DOHH2 (cell line): ENCODE results near the gene AGTRAP.

Experiments used
- H3F3A ChIP-seq: fragments of 200-600 bp; sonication (generic), shearing (Covaris generic); 2 replicates; pipeline ENCODE4 v1.6.0; 2016; ENCODE audit warnings: antibody characterized with exemption, mild to moderate bottlenecking; ENCODE audit not compliant: control insufficient read depth, insufficient read depth
- H3K27ac ChIP-seq: fragments of 200-600 bp; sonication (generic); 2 replicates; pipeline ENCODE4 v1.5.1; 2014; ENCODE audit warnings: low read depth, mild to moderate bottlenecking, low read length, moderate library complexity
- H3K27me3 ChIP-seq: fragments of 200-600 bp; sonication (generic); 2 replicates; pipeline ENCODE4 v1.6.1; 2014; ENCODE audit warnings: mild to moderate bottlenecking, low read length, mixed read lengths; ENCODE audit not compliant: control insufficient read depth
- H3K36me3 ChIP-seq: fragments of 200-600 bp; sonication (generic); 2 replicates; pipeline ENCODE4 v1.6.1; 2014; ENCODE audit warnings: mild to moderate bottlenecking, low read length, moderate library complexity, mixed read lengths; ENCODE audit not compliant: control insufficient read depth
- H3K4me1 ChIP-seq: fragments of 200-600 bp; sonication (generic); 2 replicates; pipeline ENCODE4 v1.6.1; 2014; ENCODE audit warnings: mild to moderate bottlenecking, low read length, mixed read lengths; ENCODE audit not compliant: control insufficient read depth
- H3K4me2 ChIP-seq: fragments of 200-600 bp; sonication (generic); 2 replicates; pipeline ENCODE4 v1.6.0; 2014; ENCODE audit warnings: mild to moderate bottlenecking, low read length, moderate library complexity
- H3K4me3 ChIP-seq: fragments of 200-600 bp; sonication (generic); 2 replicates; pipeline ENCODE4 v1.5.1; 2014; ENCODE audit warnings: mild to moderate bottlenecking, low read length, mixed read lengths
- H3K79me2 ChIP-seq: fragments of 200-600 bp; sonication (generic); 2 replicates; pipeline ENCODE4 v1.6.1; 2014; ENCODE audit warnings: mild to moderate bottlenecking, low read length, mixed read lengths; ENCODE audit not compliant: control insufficient read depth
- H3K9me2 ChIP-seq: fragments of 200-600 bp; sonication (generic); replicated peaks from 2 replicates; pipeline ENCODE4 v1.6.1; 2014; ENCODE audit warnings: mild to moderate bottlenecking, low read length, mixed read lengths; ENCODE audit not compliant: control insufficient read depth
- H3K9me3 ChIP-seq: fragments of 200-600 bp; sonication (generic); 2 replicates; pipeline ENCODE4 v1.6.1; 2014; ENCODE audit warnings: antibody characterized with exemption, low read length, mixed read lengths; ENCODE audit not compliant: control insufficient read depth, insufficient read depth
- H4K20me1 ChIP-seq: fragments of 200-600 bp; sonication (generic); 2 replicates; pipeline ENCODE4 v1.6.0; 2014; ENCODE audit warnings: low read depth, mild to moderate bottlenecking, antibody characterized with exemption, low read length, moderate library complexity; ENCODE audit not compliant: control insufficient read depth, insufficient read depth
- CTCF ChIP-seq: fragments of 200-600 bp; sonication (generic); IDR thresholded peaks from one replicate; pipeline ENCODE4 v1.5.1; 2014; ENCODE audit warnings: antibody characterized with exemption, mild to moderate bottlenecking, low read depth, low read length; ENCODE audit not compliant: poor library complexity, severe bottlenecking
- EZH2phosphoT487 ChIP-seq: fragments of 200-600 bp; sonication (generic); IDR thresholded peaks from 2 replicates; pipeline ENCODE4 v1.6.1; 2017; ENCODE audit warnings: borderline replicate concordance, mild to moderate bottlenecking, antibody characterized with exemption, low read length, moderate library complexity, mixed read lengths

AGTRAP gene

GRCh38 chr1:11693917-11694316 lies 42.0 kb upstream of the AGTRAP start:
- Histone ChIP-seq H3F3A (0 out of 2 replicates have a peak, but pooled peaks cover 2% of the 10 kb centered on the region), H3K4me2 (no peak overlapping the region), H3K27me3 (peaks cover 58% of the 10 kb centered on the region), H3K27ac (no peak overlapping the region), H4K20me1 (no peaks in the 10 kb centered on the region), H3K9me3 (no peaks in the 10 kb centered on the region), H3K4me1 (no peaks in the 10 kb centered on the region), H3K36me3 (no peaks in the 10 kb centered on the region), H3K79me2 (no peaks in the 10 kb centered on the region), H3K4me3 (no peak overlapping the region), H3K9me2 (no peaks in the 10 kb centered on the region)
- no peak for TF ChIP-seq EZH2phosphoT487
- TF ChIP-seq CTCF, result no peak

GRCh38 chr1:11695861-11696260 lies 40.1 kb upstream of the AGTRAP start:
- Histone ChIP-seq H3K4me1 (no peaks in the 10 kb centered on the region), H3K36me3 (no peaks in the 10 kb centered on the region), H3K27me3 (peaks cover 46% of the 10 kb centered on the region), H3K9me3 (no peaks in the 10 kb centered on the region), H4K20me1 (no peaks in the 10 kb centered on the region), H3K4me2 (no peak overlapping the region), H3K4me3 (no peak overlapping the region), H3F3A (no peaks in the 10 kb centered on the region), H3K27ac (no peak overlapping the region), H3K79me2 (no peaks in the 10 kb centered on the region), H3K9me2 (no peaks in the 10 kb centered on the region)
- no peak for TF ChIP-seq CTCF
- no peak for TF ChIP-seq EZH2phosphoT487

GRCh38 chr1:11697188-11697892 lies 38.6 kb upstream of the AGTRAP start:
- Histone ChIP-seq H3K4me3 (no peak overlapping the region), H3K4me1 (no peaks in the 10 kb centered on the region), H3K4me2 (no peak overlapping the region), H3K27ac (no peak overlapping the region), H3F3A (no peaks in the 10 kb centered on the region), H3K79me2 (no peaks in the 10 kb centered on the region), H3K27me3 (peaks cover 34% of the 10 kb centered on the region), H3K9me2 (no peaks in the 10 kb centered on the region), H4K20me1 (no peaks in the 10 kb centered on the region), H3K36me3 (no peaks in the 10 kb centered on the region), H3K9me3 (no peaks in the 10 kb centered on the region)
- TF ChIP-seq CTCF (no peak), EZH2phosphoT487 (no peak)
